HL-60 (cell line): ENCODE results near the gene CORO6.

ENCODE experiments used
- DNase-seq, 2 experiments: peaks; one replicate each; pipeline ENCODE4 v3.0.0-alpha.2; 2010 to 2020; ENCODE audit warnings: low read depth in 1 of 2, low spot score in 1 of 2
- H3K27ac ChIP-seq: fragments of 250-450 bp; sonication (Bioruptor Pico); replicated peaks from 2 replicates; pipeline ENCODE4 v1.5.1; 2020; ENCODE audit warnings: mild to moderate bottlenecking, moderate library complexity
- H3K27me3 ChIP-seq: fragments of 250-450 bp; sonication (Bioruptor Pico); 2 replicates; pipeline ENCODE4 v1.5.1; 2021; ENCODE audit warnings: mild to moderate bottlenecking, moderate library complexity; ENCODE audit not compliant: insufficient read depth, poor library complexity, severe bottlenecking
- H3K4me3 ChIP-seq: replicated peaks from 2 replicates; pipeline ENCODE4 v1.5.1; 2011; ENCODE audit warnings: mild to moderate bottlenecking, control low read depth, low read length; ENCODE audit not compliant: insufficient read depth
- CTCF ChIP-seq: IDR thresholded peaks from one replicate; pipeline ENCODE4 v1.5.1; 2011; ENCODE audit warnings: low read length, control low read depth, inconsistent platforms; ENCODE audit not compliant: insufficient read depth
- GABPA ChIP-seq: IDR thresholded peaks from 2 replicates; pipeline ENCODE4 v1.6.1; 2012; ENCODE audit warnings: low read depth
- POLR2AphosphoS5 ChIP-seq: IDR thresholded peaks from 2 replicates; pipeline ENCODE4 v1.6.1; 2012; ENCODE audit warnings: low read depth
- REST ChIP-seq: IDR thresholded peaks from 2 replicates; pipeline ENCODE4 v1.6.1; 2012; ENCODE audit warnings: low read depth; ENCODE audit not compliant: insufficient replicate concordance
- SPI1 ChIP-seq: IDR thresholded peaks from 2 replicates; pipeline ENCODE4 v1.6.1; 2012; ENCODE audit warnings: low read depth, mild to moderate bottlenecking, borderline replicate concordance

Gene CORO6

GRCh38 chr17:29667969-29668368 is 45.3 kb upstream of the CORO6 start:
- no peaks in the 10 kb centered on the region for H3K27me3 ChIP-seq
- no peak overlapping the region for H3K27ac ChIP-seq
- no peak for TF ChIP-seq GABPA
- no peak for TF ChIP-seq CTCF
- TF ChIP-seq SPI1 = no peak
- no peak for TF ChIP-seq POLR2AphosphoS5
- TF ChIP-seq REST = no peak
- no peak for DNase-seq
- no peak overlapping the region for H3K4me3 ChIP-seq

GRCh38 chr17:29665481-29665810 is 42.7 kb upstream of the CORO6 start:
- no peak for DNase-seq

GRCh38 chr17:29664743-29665480 is 42.2 kb upstream of the CORO6 start:
- DNase-seq = no peak
- Histone ChIP-seq H3K27ac (0 out of 2 replicates have a peak overlapping the region, but pooled peaks have one; percentile 2), H3K4me3 (no peak overlapping the region), H3K27me3 (no peaks in the 10 kb centered on the region)
- no peak for TF ChIP-seq CTCF
- no peak for TF ChIP-seq POLR2AphosphoS5
- no peak for TF ChIP-seq SPI1
- TF ChIP-seq REST = no peak
- no peak for TF ChIP-seq GABPA

More at GRCh38 chr17:29665481-29665810, 42.7 kb upstream of the CORO6 start:
- no peak overlapping the region for H3K4me3 ChIP-seq
- 0 out of 2 replicates have a peak overlapping the region, but pooled peaks have one; percentile 2 for H3K27ac ChIP-seq
- TF ChIP-seq POLR2AphosphoS5 (no peak), SPI1 (peak; percentile 10; the same call in 1 of the 2 replicates), CTCF (no peak), GABPA (no peak)
- H3K27me3 ChIP-seq = no peaks in the 10 kb centered on the region

GRCh38 chr17:29663155-29663554 is 40.4 kb upstream of the CORO6 start:
- TF ChIP-seq REST (no peak), SPI1 (no peak), CTCF (no peak), GABPA (no peak), POLR2AphosphoS5 (no peak)
- H3K4me3 ChIP-seq = no peak overlapping the region
- H3K27ac ChIP-seq = no peak overlapping the region
- no peaks in the 10 kb centered on the region for H3K27me3 ChIP-seq
- DNase-seq = no peak
